WTC11 (cell line): Measurements from ENCODE around the gene TGM2.

Experiments used
- ESRRA ChIP-seq: sonication (generic); formaldehyde crosslinking; IDR thresholded peaks from 2 replicates; pipeline ENCODE4 v1.8.1; 2022; ENCODE audit warnings: mild to moderate bottlenecking, missing genetic modification reagents, borderline replicate concordance
- FOXK1 ChIP-seq: sonication (generic); formaldehyde crosslinking; IDR thresholded peaks from 2 replicates; pipeline ENCODE4 v1.8.0; 2022; ENCODE audit warnings: mild to moderate bottlenecking, moderate library complexity, missing genetic modification reagents
- FOXP1 ChIP-seq: sonication (generic); formaldehyde crosslinking; IDR thresholded peaks from 2 replicates; pipeline ENCODE4 v1.8.0; 2022; ENCODE audit warnings: missing genetic modification reagents, mild to moderate bottlenecking, moderate library complexity, borderline replicate concordance
- NR3C1 ChIP-seq: sonication (generic); formaldehyde crosslinking; conservative IDR thresholded peaks from 2 replicates; pipeline ENCODE4 v1.8.1; 2023; ENCODE audit warnings: low read depth, mild to moderate bottlenecking, missing genetic modification reagents
- OVOL2 ChIP-seq: fragments of 250-450 bp; sonication (Bioruptor Pico); IDR thresholded peaks from 2 replicates; pipeline ENCODE4 v1.9.0; 2021; ENCODE audit warnings: mild to moderate bottlenecking, borderline replicate concordance
- TF ChIP-seq, protein P1 (sequence below): fragments of 200-600 bp; IDR thresholded peaks from 2 replicates; pipeline ENCODE4 v1.8.0; 2022; ENCODE audit warnings: antibody characterized with exemption
- TF ChIP-seq, protein P2 (sequence below): sonication (generic); formaldehyde crosslinking; conservative IDR thresholded peaks from 2 replicates; pipeline ENCODE4 v1.8.1; 2022; ENCODE audit warnings: mild to moderate bottlenecking, missing genetic modification reagents
- TF ChIP-seq, protein P3 (sequence below): sonication (generic); formaldehyde crosslinking; IDR thresholded peaks from 2 replicates; pipeline ENCODE4 v1.8.0; 2022; ENCODE audit warnings: missing genetic modification reagents
- TF ChIP-seq, protein P4 (sequence below): sonication (generic); formaldehyde crosslinking; conservative IDR thresholded peaks from 2 replicates; pipeline ENCODE4 v1.8.1; 2023; ENCODE audit warnings: mild to moderate bottlenecking, low read depth, missing genetic modification reagents, moderate library complexity
- TF ChIP-seq, protein P5 (sequence below): sonication (generic); formaldehyde crosslinking; IDR thresholded peaks from 2 replicates; pipeline ENCODE4 v1.8.0; 2022; ENCODE audit warnings: mild to moderate bottlenecking, missing genetic modification reagents

DNA sequence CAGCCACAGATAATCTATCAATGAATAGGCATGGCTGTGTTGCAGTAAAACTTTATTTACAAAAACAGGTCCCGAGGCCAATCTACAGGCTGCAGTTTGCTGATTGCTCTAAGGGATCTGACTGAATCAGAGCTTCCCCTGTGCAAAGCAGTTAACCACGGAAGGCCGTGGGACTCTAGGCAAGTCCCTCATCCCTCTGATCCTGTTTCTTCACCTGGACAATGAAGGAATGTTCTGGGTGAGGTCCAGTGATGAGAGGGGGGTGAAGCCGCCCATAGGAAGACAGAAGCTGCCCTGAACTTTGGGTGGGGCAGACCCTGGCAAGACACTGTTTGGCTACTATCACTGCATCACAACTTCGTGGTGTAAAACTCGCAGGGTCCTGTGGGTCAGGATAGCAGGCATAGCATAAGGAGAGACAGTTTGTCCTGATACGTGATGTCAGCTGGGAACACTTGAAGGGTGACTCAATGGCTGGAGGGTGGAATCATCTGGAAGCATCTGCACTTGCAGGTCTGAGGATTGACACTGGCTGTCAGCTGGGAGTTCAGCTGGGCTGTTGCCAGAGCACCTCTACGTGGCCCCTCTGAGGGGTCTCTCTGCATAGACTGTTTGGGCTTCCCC lies 33.3 kb upstream of the TGM2 start:
- TF ChIP-seq, protein P1, sequence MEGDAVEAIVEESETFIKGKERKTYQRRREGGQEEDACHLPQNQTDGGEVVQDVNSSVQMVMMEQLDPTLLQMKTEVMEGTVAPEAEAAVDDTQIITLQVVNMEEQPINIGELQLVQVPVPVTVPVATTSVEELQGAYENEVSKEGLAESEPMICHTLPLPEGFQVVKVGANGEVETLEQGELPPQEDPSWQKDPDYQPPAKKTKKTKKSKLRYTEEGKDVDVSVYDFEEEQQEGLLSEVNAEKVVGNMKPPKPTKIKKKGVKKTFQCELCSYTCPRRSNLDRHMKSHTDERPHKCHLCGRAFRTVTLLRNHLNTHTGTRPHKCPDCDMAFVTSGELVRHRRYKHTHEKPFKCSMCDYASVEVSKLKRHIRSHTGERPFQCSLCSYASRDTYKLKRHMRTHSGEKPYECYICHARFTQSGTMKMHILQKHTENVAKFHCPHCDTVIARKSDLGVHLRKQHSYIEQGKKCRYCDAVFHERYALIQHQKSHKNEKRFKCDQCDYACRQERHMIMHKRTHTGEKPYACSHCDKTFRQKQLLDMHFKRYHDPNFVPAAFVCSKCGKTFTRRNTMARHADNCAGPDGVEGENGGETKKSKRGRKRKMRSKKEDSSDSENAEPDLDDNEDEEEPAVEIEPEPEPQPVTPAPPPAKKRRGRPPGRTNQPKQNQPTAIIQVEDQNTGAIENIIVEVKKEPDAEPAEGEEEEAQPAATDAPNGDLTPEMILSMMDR, result no peak
- TF ChIP-seq FOXK1 (CRISPR knock-in tag), result no peak
- TF ChIP-seq, protein P2, sequence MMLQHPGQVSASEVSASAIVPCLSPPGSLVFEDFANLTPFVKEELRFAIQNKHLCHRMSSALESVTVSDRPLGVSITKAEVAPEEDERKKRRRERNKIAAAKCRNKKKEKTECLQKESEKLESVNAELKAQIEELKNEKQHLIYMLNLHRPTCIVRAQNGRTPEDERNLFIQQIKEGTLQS, result no peak
- TF ChIP-seq OVOL2 (CRISPR knock-in tag), result no peak
- no peak for TF ChIP-seq ESRRA (CRISPR knock-in tag)
- TF ChIP-seq, protein P3, sequence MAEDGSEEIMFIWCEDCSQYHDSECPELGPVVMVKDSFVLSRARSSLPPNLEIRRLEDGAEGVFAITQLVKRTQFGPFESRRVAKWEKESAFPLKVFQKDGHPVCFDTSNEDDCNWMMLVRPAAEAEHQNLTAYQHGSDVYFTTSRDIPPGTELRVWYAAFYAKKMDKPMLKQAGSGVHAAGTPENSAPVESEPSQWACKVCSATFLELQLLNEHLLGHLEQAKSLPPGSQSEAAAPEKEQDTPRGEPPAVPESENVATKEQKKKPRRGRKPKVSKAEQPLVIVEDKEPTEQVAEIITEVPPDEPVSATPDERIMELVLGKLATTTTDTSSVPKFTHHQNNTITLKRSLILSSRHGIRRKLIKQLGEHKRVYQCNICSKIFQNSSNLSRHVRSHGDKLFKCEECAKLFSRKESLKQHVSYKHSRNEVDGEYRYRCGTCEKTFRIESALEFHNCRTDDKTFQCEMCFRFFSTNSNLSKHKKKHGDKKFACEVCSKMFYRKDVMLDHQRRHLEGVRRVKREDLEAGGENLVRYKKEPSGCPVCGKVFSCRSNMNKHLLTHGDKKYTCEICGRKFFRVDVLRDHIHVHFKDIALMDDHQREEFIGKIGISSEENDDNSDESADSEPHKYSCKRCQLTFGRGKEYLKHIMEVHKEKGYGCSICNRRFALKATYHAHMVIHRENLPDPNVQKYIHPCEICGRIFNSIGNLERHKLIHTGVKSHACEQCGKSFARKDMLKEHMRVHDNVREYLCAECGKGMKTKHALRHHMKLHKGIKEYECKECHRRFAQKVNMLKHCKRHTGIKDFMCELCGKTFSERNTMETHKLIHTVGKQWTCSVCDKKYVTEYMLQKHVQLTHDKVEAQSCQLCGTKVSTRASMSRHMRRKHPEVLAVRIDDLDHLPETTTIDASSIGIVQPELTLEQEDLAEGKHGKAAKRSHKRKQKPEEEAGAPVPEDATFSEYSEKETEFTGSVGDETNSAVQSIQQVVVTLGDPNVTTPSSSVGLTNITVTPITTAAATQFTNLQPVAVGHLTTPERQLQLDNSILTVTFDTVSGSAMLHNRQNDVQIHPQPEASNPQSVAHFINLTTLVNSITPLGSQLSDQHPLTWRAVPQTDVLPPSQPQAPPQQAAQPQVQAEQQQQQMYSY, result no peak
- no peak for TF ChIP-seq FOXP1
- TF ChIP-seq NR3C1 (CRISPR knock-in tag), result no peak
- TF ChIP-seq, protein P4, sequence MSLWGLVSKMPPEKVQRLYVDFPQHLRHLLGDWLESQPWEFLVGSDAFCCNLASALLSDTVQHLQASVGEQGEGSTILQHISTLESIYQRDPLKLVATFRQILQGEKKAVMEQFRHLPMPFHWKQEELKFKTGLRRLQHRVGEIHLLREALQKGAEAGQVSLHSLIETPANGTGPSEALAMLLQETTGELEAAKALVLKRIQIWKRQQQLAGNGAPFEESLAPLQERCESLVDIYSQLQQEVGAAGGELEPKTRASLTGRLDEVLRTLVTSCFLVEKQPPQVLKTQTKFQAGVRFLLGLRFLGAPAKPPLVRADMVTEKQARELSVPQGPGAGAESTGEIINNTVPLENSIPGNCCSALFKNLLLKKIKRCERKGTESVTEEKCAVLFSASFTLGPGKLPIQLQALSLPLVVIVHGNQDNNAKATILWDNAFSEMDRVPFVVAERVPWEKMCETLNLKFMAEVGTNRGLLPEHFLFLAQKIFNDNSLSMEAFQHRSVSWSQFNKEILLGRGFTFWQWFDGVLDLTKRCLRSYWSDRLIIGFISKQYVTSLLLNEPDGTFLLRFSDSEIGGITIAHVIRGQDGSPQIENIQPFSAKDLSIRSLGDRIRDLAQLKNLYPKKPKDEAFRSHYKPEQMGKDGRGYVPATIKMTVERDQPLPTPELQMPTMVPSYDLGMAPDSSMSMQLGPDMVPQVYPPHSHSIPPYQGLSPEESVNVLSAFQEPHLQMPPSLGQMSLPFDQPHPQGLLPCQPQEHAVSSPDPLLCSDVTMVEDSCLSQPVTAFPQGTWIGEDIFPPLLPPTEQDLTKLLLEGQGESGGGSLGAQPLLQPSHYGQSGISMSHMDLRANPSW, result no peak
- TF ChIP-seq, protein P5, sequence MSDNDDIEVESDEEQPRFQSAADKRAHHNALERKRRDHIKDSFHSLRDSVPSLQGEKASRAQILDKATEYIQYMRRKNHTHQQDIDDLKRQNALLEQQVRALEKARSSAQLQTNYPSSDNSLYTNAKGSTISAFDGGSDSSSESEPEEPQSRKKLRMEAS (CRISPR knock-in tag), result no peak
